HepG2 (cell line): ENCODE measurements around the gene GPATCH3. TPM values are rescaled to one million over a fixed set of nuclear protein-coding genes. Genes with fewer than 3 reads are reported as not detected.

Source experiments
- MED8 ChIP-seq: sonication (generic); formaldehyde crosslinking; IDR thresholded peaks from 2 replicates; pipeline ENCODE4 v1.8.1; 2023; ENCODE audit warnings: mild to moderate bottlenecking, missing genetic modification reagents; ENCODE audit not compliant: insufficient replicate concordance
- MTF1 ChIP-seq: sonication (generic); formaldehyde crosslinking; IDR thresholded peaks from 2 replicates; pipeline ENCODE4 v1.5.0; 2020; ENCODE audit warnings: missing genetic modification reagents
- NCOA5 ChIP-seq: sonication (generic); formaldehyde crosslinking; IDR thresholded peaks from 2 replicates; pipeline ENCODE4 v1.4.0; 2020; ENCODE audit warnings: missing genetic modification reagents
- RAD21 ChIP-seq: fragments of 450-650 bp; formaldehyde crosslinking; IDR thresholded peaks from 2 replicates; pipeline ENCODE4 v1.5.0; 2020; ENCODE audit warnings: mild to moderate bottlenecking
- RCOR2 ChIP-seq: IDR thresholded peaks from 2 replicates; pipeline ENCODE4 v1.6.1; 2016; ENCODE audit warnings: missing biosample characterization, missing genetic modification reagents
- SIN3B ChIP-seq: fragments of 150-350 bp; IDR thresholded peaks from 2 replicates; pipeline ENCODE4 v1.6.1; 2014; ENCODE audit warnings: low read length
- TSC22D2 ChIP-seq: sonication (generic); formaldehyde crosslinking; IDR thresholded peaks from 2 replicates; pipeline ENCODE4 v1.5.1; 2020; ENCODE audit warnings: missing genetic modification reagents, mild to moderate bottlenecking, borderline replicate concordance
- ZBTB49 ChIP-seq: sonication (generic); formaldehyde crosslinking; IDR thresholded peaks from 2 replicates; pipeline ENCODE4 v1.4.0; 2020; ENCODE audit warnings: missing genetic modification reagents, borderline replicate concordance
- ZFP1 ChIP-seq: IDR thresholded peaks from 2 replicates; pipeline ENCODE4 v1.6.1; 2016
- ZNF180 ChIP-seq: sonication (generic); formaldehyde crosslinking; IDR thresholded peaks from 2 replicates; pipeline ENCODE4 v1.4.0; 2020; ENCODE audit warnings: low read depth, missing genetic modification reagents, borderline replicate concordance
- ZNF260 ChIP-seq: sonication (generic); formaldehyde crosslinking; IDR thresholded peaks from 2 replicates; pipeline ENCODE4 v1.4.0; 2020; ENCODE audit warnings: missing genetic modification reagents, low read depth, mild to moderate bottlenecking, borderline replicate concordance
- ZNF280D ChIP-seq: sonication (generic); formaldehyde crosslinking; IDR thresholded peaks from 2 replicates; pipeline ENCODE4 v1.5.1; 2020; ENCODE audit warnings: mild to moderate bottlenecking, missing genetic modification reagents
- ZNF569 ChIP-seq: sonication (generic); formaldehyde crosslinking; IDR thresholded peaks from 2 replicates; pipeline ENCODE4 v1.5.0; 2020; ENCODE audit warnings: mild to moderate bottlenecking, missing genetic modification reagents, moderate library complexity, borderline replicate concordance
- ZNF704 ChIP-seq: sonication (generic); formaldehyde crosslinking; IDR thresholded peaks from 2 replicates; pipeline ENCODE4 v1.8.1; 2023; ENCODE audit warnings: mild to moderate bottlenecking, inconsistent platforms, moderate library complexity, missing genetic modification reagents, borderline replicate concordance
- ZNF839 ChIP-seq: sonication (generic); formaldehyde crosslinking; IDR thresholded peaks from 2 replicates; pipeline ENCODE4 v1.4.0; 2020; ENCODE audit warnings: missing genetic modification reagents, mild to moderate bottlenecking, borderline replicate concordance
- ZNF841 ChIP-seq: sonication (generic); formaldehyde crosslinking; IDR thresholded peaks from 2 replicates; pipeline ENCODE4 v1.8.1; 2023; ENCODE audit warnings: missing genetic modification reagents, borderline replicate concordance
- polyA plus RNA-seq, 8 experiments: library from polyadenylated mRNA; depleted of rRNA in 3 of 8; stranded (reverse) in 7 of 8; unstranded in 1 of 8; fragments of >200 nt; fragmentation: Illumina TruSeq in 4 of 8; extraction: Trizol in 4 of 8; gene quantifications; 2 replicates each; pipeline versions ENCODE4 v1.2.1 to v1.2.3, GENCODE V29; 2011 to 2016; ENCODE audit warnings: low read depth in 4 of 8, missing spikeins in 1 of 8, mixed read lengths in 1 of 8; ENCODE audit not compliant: insufficient read depth in 1 of 8
- total RNA-seq, 5 experiments: library from RNA; depleted of rRNA; stranded (reverse); fragments of >200 nt; fragmentation: Illumina TruSeq; extraction: Trizol; gene quantifications; 2 replicates each; pipeline ENCODE4 v1.2.3, GENCODE V29; 2016; ENCODE audit warnings: low read depth in 1 of 5
- TF ChIP-seq, protein P1 (sequence below): sonication (generic); formaldehyde crosslinking; IDR thresholded peaks from 2 replicates; pipeline ENCODE4 v1.5.0; 2020; ENCODE audit warnings: mild to moderate bottlenecking, missing genetic modification reagents

Gene GPATCH3
- total and polyA plus RNA-seq, 2 of the 13 experiments (the other 11 are each of a cell fraction or from before 2014, with no cell fraction given) = 8.3 to 11.0 TPM

DNA sequence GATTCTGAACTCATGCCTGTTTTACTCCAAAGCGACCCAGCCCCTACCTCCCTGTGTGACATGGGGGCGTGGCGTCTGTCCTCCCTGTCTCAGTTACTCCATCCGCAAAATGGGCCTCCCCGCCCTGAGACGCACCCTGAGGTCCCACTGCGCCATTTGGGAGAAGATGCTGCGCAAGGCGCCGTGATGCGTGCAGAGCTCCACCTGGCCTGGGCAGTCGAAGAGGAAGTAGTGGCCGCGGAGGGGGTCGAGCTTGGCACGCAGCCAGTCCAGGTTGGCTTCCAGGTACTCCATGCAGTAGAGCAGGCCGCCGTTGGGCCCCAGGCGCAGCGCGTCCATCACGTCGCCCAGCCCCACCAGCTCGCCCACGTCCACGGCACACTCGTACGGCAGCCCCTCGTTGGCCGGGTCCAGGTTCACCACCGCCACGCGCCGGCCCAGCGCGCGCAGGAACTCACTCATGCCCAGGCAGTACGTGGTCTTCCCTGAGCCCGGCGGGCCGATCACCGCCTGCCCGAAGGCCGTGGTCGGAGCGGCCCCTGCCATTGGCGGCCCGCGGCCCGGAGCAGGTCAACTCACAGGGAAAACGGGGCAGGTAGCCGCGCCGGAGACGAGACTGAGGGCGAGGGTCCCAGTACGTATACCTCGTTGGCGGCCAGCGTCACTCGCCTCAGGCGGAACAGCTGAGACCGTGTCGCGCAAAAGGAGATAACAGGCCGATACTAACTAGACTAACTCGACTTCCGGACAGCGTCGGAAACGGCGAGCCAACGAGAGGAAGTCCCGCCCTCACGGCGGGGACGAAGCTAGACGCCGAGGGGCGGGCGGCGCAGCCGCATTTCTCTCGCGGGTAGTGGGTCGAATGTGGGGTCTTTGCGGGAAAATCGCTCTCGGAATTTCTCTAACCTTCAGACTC is 10.5 kb downstream of the GPATCH3 start, which contains the start of gene GPN2 (continued):
- TF ChIP-seq, protein P1, sequence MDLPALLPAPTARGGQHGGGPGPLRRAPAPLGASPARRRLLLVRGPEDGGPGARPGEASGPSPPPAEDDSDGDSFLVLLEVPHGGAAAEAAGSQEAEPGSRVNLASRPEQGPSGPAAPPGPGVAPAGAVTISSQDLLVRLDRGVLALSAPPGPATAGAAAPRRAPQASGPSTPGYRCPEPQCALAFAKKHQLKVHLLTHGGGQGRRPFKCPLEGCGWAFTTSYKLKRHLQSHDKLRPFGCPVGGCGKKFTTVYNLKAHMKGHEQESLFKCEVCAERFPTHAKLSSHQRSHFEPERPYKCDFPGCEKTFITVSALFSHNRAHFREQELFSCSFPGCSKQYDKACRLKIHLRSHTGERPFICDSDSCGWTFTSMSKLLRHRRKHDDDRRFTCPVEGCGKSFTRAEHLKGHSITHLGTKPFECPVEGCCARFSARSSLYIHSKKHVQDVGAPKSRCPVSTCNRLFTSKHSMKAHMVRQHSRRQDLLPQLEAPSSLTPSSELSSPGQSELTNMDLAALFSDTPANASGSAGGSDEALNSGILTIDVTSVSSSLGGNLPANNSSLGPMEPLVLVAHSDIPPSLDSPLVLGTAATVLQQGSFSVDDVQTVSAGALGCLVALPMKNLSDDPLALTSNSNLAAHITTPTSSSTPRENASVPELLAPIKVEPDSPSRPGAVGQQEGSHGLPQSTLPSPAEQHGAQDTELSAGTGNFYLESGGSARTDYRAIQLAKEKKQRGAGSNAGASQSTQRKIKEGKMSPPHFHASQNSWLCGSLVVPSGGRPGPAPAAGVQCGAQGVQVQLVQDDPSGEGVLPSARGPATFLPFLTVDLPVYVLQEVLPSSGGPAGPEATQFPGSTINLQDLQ (CRISPR knock-in tag) = no peak
- TF ChIP-seq ZNF260 (CRISPR knock-in tag) (no peak), SIN3B (no peak), NCOA5 (CRISPR knock-in tag) (no peak), ZNF280D (CRISPR knock-in tag) (no peak), MED8 (peak; percentile 83), ZFP1 (CRISPR knock-in tag) (no peak), TSC22D2 (CRISPR knock-in tag) (no peak), ZNF180 (no peak; the same call in 1 of the 2 replicates), ZNF704 (peak; percentile 79; the same call in 1 of the 2 replicates), ZNF839 (no peak; the same call in 1 of the 2 replicates), ZBTB49 (0 out of 2 replicates have a peak, but pooled peaks have one; percentile 41), RCOR2 (CRISPR knock-in tag) (no peak), RAD21 (CRISPR knock-in tag) (no peak), ZNF841 (peak; percentile 80; the same call in 1 of the 2 replicates), MTF1 (CRISPR knock-in tag) (no peak), ZNF569 (CRISPR knock-in tag) (0 out of 2 replicates have a peak, but pooled peaks have one; percentile 54)
